Tibial nerve (tissue), 4 donors: ENCODE measurements around the gene ZBTB32. TPM values are rescaled to one million over a fixed set of nuclear protein-coding genes. Genes with fewer than 3 reads are reported as not detected.

ENCODE experiments used
- DNase-seq, 2 donors: peaks; one replicate each; pipeline ENCODE4 v3.0.0-alpha.2; 2019; ENCODE audit warnings: low spot score in 2 of 2
- H3K27ac ChIP-seq, 4 donors: fragments of 200-600 bp; sonication (generic) in 3 of 4; one replicate each; pipeline ENCODE4 v1.5.1; 2017 to 2019; ENCODE audit warnings: mild to moderate bottlenecking in 1 of 4
- H3K27me3 ChIP-seq, 2 donors: fragments of 200-600 bp; sonication (generic) in 1 of 2; one replicate each; pipeline versions ENCODE4 v1.5.1 to v1.6.0; 2017 to 2019
- H3K36me3 ChIP-seq, 3 donors: fragments of 200-600 bp; sonication (generic); one replicate each; pipeline ENCODE4 v1.5.1; 2018 to 2019
- H3K4me1 ChIP-seq, 4 donors: fragments of 200-600 bp; sonication (generic) in 3 of 4; one replicate each; pipeline ENCODE4 v1.5.1; 2017 to 2019
- H3K4me3 ChIP-seq, 4 donors: fragments of 200-600 bp; sonication (generic) in 3 of 4; one replicate each; pipeline ENCODE4 v1.5.1; 2017 to 2019; ENCODE audit warnings: mild to moderate bottlenecking in 1 of 4, moderate library complexity in 1 of 4
- H3K9me3 ChIP-seq, 4 donors: fragments of 200-600 bp; sonication (generic) in 3 of 4; one replicate each; pipeline ENCODE4 v1.5.1; 2017 to 2019
- EP300 ChIP-seq, 2 donors: sonication (generic); formaldehyde crosslinking; IDR thresholded peaks; one replicate each; pipeline ENCODE4 v1.6.1; 2017; ENCODE audit warnings: antibody characterized with exemption in 2 of 2, mild to moderate bottlenecking in 1 of 2
- POLR2A ChIP-seq, 2 donors: fragments of 450-650 bp; IDR thresholded peaks; one replicate each; pipeline ENCODE4 v1.6.1; 2017; ENCODE audit warnings: antibody characterized with exemption in 2 of 2, mild to moderate bottlenecking in 2 of 2, moderate library complexity in 2 of 2
- WGBS, 2 donors: methylation state at CpG; one replicate each; pipeline ENCODE4 v1.1.5; 2018; 5-methylcytosine and 5-hydroxymethylcytosine counted together
- total RNA-seq, 4 donors: library from RNA; depleted of rRNA; stranded (reverse); fragments of >200 nt; gene quantifications; one replicate each; pipeline ENCODE4 v1.1.0, GENCODE V29; 2016
- TF ChIP-seq, protein P1 (sequence below), 5 experiments: fragments of 200-600 bp in 3 of 5; fragments of 450-650 bp in 2 of 5; sonication (generic) in 3 of 5; IDR thresholded peaks; one replicate each; pipeline ENCODE4 v1.5.1; 2016 to 2019; ENCODE audit warnings: antibody characterized with exemption in 5 of 5, mild to moderate bottlenecking in 3 of 5, moderate library complexity in 2 of 5

ZBTB32 gene
- total RNA-seq, 4 donors from 2014 or later: not detected

DNA sequence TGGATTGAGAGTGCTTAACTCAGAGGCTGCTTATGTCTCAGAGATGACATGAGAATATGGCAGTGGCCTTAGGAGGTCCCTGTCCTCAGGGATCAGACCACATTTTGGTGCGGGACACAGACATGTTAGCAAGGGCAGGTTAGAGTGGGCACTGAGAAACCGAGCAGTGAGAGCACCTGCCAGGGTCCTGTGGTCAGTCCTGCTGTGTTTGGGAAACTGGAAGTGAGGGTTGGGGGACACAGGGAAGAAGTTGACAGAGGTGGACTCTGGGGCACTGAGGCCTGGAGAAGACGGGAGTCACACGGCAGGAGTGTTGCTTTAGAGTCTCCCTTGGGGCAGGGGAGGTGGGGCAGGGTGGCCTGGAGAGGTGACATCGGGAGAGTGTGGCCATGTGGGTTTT lies 30.5 kb downstream of the ZBTB32 start:
- Histone ChIP-seq H3K9me3 (no peaks in the 10 kb centered on the region), H3K4me3 (no peak overlapping the region), H3K36me3 (peaks cover 3 to 94% (median 22%) of the 10 kb centered on the region in 3 donors), H3K27me3 (no peaks in the 10 kb centered on the region), H3K27ac (no peak overlapping the region), H3K4me1 (peaks cover 0 to 8% (median 4%) of the 10 kb centered on the region in 4 donors)
- TF ChIP-seq POLR2A (IDR thresholded peaks at IDR 0.05) (no peak), EP300 (IDR thresholded peaks at IDR 0.05) (no peak)
- TF ChIP-seq, protein P1, sequence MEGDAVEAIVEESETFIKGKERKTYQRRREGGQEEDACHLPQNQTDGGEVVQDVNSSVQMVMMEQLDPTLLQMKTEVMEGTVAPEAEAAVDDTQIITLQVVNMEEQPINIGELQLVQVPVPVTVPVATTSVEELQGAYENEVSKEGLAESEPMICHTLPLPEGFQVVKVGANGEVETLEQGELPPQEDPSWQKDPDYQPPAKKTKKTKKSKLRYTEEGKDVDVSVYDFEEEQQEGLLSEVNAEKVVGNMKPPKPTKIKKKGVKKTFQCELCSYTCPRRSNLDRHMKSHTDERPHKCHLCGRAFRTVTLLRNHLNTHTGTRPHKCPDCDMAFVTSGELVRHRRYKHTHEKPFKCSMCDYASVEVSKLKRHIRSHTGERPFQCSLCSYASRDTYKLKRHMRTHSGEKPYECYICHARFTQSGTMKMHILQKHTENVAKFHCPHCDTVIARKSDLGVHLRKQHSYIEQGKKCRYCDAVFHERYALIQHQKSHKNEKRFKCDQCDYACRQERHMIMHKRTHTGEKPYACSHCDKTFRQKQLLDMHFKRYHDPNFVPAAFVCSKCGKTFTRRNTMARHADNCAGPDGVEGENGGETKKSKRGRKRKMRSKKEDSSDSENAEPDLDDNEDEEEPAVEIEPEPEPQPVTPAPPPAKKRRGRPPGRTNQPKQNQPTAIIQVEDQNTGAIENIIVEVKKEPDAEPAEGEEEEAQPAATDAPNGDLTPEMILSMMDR (IDR thresholded peaks at IDR 0.05): no peak
- WGBS, 2 donors: 75 to 82% methylated on average over 5 of the region's 5 CpGs
- DNase-seq: no peak

DNA sequence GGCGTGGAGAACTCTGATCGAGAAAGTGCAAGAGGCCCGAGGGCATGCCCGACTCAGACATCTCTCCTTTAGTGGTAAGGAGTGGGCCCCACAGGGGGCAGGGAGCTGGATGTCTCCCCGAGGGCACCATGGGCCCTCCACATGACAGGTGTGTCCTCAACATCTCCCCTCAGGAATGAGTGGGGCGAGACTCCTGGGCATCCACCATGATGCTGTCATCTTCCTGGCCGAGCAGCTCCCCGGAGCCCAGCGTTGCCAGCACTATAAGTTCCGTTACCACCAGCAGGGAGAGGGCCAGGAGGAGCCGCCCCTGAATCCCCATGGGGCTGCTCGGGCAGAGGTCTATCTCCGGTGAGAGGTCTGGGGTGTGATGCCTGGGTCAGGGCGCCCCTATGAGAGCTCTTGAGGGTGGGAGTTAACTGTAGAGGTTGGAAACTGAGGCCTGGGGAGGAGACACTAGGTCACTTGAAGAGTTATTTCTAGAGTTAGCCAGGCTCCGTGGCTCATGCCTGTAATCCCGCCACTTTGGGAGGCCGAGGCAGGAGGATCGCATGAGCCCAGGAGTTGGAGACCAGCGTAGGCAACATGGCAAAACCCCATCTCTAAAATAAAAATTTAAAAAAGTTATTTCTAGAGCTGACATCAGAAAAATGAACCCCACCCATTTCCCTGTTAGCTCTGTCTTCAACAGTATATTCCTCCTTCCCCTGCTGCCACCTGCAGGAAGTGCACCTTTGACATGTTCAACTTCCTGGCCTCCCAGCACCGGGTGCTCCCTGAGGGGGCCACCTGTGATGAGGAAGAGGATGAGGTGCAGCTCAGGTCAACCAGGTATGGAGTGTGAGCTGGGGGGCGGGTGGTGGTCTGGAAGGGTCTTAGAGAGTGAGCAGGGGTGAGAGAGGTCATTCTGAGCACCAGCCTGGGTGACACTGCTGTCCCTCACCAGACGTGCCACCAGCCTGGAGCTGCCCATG lies 32.8 kb downstream of the ZBTB32 start:
- H3K4me3 ChIP-seq: no peak overlapping the region
- H3K4me1 ChIP-seq: peaks cover 0 to 22% (median 12%) of the 10 kb centered on the region in 4 donors
- H3K27ac ChIP-seq: no peak overlapping the region
- DNase-seq: no peak
- H3K9me3 ChIP-seq: no peaks in the 10 kb centered on the region
- no peaks in the 10 kb centered on the region for H3K27me3 ChIP-seq
- 82 to 85% methylated on average over 21 of the region's 22 CpGs for WGBS, 2 donors
- H3K36me3 ChIP-seq: peaks cover 3 to 71% (median 4%) of the 10 kb centered on the region in 3 donors
- TF ChIP-seq EP300 (IDR thresholded peaks at IDR 0.05) (no peak), POLR2A (IDR thresholded peaks at IDR 0.05) (no peak)
- TF ChIP-seq, protein P1 (IDR thresholded peaks at IDR 0.05): no peak

DNA sequence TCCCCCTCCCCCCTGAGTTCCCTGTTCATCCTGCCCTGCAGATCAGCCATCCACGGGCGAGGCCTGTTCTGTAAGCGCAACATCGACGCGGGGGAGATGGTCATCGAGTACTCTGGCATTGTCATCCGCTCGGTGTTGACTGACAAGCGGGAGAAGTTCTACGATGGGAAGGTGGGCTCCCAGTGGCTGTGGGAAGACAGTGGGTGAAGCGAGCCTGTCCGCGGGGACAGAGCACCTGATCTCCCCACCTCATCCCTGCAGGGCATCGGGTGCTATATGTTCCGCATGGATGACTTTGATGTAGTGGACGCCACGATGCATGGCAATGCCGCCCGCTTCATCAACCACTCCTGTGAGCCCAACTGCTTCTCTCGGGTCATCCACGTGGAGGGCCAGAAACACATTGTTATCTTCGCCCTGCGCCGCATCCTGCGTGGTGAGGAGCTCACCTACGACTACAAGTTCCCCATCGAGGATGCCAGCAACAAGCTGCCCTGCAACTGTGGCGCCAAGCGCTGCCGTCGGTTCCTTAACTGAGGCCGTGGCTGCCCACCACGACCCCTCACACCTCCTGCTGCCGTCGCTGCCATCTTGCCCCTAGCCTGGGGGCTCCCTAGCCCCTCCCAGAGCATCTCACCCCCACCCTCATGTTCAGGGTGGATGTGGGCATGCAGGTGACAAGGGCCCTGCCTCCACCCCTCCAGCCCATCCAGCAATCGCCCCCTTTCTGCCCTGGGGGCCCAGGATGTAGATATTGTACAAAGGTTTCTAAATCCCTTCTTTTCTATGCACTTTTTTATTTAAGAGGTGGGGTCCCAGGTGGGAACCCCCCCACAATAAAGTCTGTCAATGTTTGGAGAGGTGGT lies 33.9 kb downstream of the ZBTB32 start:
- TF ChIP-seq POLR2A (IDR thresholded peaks at IDR 0.05) (no peak), EP300 (IDR thresholded peaks at IDR 0.05) (no peak)
- TF ChIP-seq, protein P1 (IDR thresholded peaks at IDR 0.05): no peak
- H3K9me3 ChIP-seq: no peaks in the 10 kb centered on the region
- peaks cover 3 to 66% (median 4%) of the 10 kb centered on the region in 3 donors for H3K36me3 ChIP-seq
- no peak overlapping the region for H3K27ac ChIP-seq
- no peaks in the 10 kb centered on the region for H3K27me3 ChIP-seq
- 88 to 90% methylated on average over 32 to 36 of the region's 37 CpGs for WGBS, 2 donors
- no peak overlapping the region for H3K4me3 ChIP-seq
- peaks cover 0 to 22% (median 13%) of the 10 kb centered on the region in 4 donors for H3K4me1 ChIP-seq
- no peak for DNase-seq

DNA sequence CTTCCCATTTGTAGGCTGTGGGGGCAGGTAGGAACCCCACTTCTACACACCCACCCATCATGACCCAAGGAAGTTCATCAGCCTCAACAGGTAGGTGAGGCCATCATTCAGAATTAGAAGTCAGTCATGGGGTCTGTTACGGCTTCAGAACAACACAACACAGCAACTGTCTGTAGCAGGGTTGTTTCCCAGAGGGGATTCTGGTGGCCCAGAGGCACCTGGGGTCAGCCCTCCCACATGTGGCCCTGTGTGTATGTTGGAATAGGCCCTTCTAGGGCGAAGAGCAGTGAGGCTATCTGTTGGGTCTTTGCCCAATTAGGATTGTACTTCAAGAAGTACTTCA lies 34.5 kb downstream of the ZBTB32 start:
- H3K4me1 ChIP-seq: peaks cover 0 to 25% (median 15%) of the 10 kb centered on the region in 4 donors

More for the DNA sequence above, 34.5 kb downstream of the ZBTB32 start:
- WGBS, 2 donors: 67 to 94% methylated on average over 1 to 2 of the region's 2 CpGs
- DNase-seq: no peak
- Histone ChIP-seq H3K9me3 (no peaks in the 10 kb centered on the region), H3K36me3 (peaks cover 3 to 60% (median 4%) of the 10 kb centered on the region in 3 donors), H3K4me3 (no peak overlapping the region), H3K27ac (no peak overlapping the region), H3K27me3 (no peaks in the 10 kb centered on the region)
- TF ChIP-seq POLR2A (IDR thresholded peaks at IDR 0.05) (no peak), EP300 (IDR thresholded peaks at IDR 0.05) (no peak)
- TF ChIP-seq, protein P1 (IDR thresholded peaks at IDR 0.05): no peak
